Measurements from ENCODE around the gene TRIM71.
"Not testable (repeated sequence)": the region's sequence is repeated elsewhere in the genome, so short reads cannot be mapped to it uniquely, and the experiment has no call there.

Gene TRIM71

DNA sequence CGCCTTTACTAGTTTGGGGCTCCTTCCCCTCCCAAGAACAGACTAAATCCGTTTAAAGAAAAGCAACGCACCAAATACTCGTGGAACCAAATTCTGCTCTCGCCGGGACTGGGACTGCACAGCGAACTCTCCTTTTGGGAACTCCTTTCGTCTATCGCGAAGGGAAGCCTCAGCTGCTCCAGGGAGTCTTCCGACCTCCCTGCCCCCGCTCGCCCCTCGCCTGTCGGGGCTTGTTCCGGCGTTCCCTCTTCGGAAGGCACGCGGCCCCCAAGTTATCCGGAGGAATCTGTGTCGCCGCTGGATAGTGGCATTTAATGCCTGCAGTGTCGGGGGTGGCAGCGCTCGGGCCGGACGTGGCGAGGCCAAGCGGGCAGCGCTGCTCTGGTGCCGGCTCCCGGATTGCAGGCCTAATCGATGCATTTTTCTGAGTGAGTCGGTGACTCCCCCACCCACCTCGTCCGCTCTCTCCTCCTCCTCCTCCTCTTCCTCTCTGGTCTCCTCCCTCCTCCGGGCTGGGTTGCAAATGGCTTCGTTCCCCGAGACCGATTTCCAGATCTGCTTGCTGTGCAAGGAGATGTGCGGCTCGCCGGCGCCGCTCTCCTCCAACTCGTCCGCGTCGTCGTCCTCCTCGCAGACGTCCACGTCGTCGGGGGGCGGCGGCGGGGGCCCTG, at the start of gene TRIM71:
Gene TRIM71 (plus strand): TSS at position 440 of the 671 bp plus-strand sequence. CDS start 84 bp downstream, at position 524.
- DNase-seq: no peak

GRCh38 chr3:32778389-32778788, 39.4 kb upstream of the TRIM71 start:
- peak; percentile 30 for DNase-seq

DNA sequence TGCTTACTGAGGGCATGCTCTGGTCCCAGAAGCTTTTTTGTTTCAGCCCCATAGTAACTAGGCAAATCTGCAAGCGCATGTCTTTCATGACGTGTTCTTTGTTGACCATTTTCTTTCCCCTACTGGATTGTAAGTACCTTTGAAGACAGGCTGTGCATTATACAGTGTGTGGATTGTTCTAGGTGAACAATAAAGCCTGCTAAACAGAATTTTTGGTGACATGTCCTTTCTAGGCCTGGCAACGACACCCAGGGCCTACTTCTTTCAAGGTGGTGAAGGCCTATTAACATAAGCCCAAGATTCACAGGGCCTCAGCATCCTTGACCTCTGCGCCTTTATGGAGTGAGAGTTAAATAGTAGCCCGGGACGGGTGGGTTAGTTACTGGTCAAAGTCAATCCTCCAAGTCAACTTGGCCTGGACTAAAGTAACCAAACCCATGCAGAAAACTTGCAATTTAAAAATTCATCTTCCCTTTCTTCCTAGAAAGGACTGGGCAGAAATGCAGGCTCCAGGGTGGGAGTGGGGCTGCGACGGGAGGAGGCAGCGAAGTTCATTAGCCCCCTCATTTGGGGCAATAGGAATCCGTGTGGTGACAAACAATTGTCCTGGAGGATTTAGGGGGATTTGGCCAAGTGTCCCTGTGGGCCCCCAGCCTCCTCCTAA, 37.6 kb upstream of the TRIM71 start:
- DNase-seq: no peak

DNA sequence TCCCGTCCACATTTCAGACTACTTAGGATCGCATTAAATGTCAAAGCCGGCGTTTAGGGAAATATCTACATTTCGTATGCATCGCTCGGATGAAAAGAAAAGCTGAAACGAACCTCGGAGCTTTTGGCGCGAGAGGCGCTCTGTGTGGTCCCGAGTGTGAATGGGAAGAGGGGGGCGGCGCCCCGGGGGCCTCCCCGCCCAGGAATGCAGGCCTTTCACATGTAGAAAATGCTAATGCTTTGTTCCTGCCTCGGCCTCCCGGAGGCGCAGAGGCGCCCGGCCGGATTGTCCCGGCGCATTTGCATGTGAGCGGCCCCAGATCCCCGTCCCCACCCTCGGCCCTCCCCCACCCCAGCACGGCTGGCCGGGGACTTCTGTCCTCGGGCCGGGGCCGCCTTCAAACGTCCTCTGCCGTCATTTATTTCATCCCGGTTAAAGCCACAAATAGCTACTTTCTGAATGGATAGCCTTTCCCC, 37.0 kb upstream of the TRIM71 start:
- peak; percentile 9 for DNase-seq

- DNase-seq: peak; percentile 78
Observed at GRCh38 chr3:32781211-32781968, 36.4 kb upstream of the TRIM71 start.

DNA sequence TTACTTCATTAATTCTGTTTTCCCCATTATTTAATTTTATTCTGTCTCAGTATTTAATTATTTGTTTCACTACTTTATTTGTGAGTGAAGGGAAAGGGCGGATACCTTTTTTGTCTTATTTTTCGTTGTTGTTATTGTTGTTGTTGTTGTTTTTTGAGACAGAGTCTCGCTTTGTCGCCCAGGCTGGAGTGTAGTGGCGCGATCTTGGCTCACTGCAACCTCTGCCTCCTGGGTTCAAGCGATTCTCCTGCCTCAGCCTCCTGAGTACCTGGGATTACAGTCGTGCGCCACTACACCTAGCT, 35.9 kb upstream of the TRIM71 start:
- not testable (repeated sequence) for DNase-seq

DNA sequence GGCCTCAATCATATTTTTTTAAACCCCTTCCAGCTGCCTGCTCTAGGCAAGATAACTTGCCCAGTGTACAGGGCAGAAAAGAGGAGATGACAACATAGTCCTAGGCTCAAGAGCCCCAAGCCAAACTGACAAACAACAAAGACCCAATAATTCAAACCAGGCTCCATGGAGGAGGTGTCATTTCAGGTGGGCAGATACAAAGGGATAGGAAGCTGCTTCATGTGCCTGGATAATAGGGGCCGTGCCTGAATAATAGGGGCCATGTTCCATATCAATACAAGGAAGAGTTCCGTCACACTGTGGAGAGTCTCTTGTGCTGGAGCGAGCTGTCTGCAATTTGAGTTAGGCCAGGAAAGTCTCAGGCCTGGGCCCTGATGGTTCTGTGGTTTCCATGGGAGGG, 35.4 kb upstream of the TRIM71 start:
- no peak for DNase-seq

DNA sequence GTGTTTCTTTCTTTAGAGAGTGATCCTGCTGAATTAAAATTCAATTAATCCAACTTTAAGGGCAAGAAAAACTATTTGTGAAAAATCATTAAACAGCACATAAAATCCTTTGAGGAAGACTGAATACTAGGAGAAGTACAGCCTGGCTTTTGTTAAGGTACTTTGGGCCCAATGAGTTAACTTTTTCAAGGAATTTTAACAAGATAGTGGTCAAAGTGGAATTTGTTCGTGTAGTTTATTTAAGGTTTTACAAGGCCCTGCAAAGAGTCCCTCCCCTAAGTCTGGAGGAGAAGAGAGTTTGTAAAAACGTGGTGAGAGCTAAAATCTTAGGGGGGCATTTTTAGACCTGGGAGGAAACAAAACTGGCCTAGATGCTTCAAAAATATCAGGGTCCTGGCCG, 26.0 kb upstream of the TRIM71 start:
- no peak for DNase-seq

DNA sequence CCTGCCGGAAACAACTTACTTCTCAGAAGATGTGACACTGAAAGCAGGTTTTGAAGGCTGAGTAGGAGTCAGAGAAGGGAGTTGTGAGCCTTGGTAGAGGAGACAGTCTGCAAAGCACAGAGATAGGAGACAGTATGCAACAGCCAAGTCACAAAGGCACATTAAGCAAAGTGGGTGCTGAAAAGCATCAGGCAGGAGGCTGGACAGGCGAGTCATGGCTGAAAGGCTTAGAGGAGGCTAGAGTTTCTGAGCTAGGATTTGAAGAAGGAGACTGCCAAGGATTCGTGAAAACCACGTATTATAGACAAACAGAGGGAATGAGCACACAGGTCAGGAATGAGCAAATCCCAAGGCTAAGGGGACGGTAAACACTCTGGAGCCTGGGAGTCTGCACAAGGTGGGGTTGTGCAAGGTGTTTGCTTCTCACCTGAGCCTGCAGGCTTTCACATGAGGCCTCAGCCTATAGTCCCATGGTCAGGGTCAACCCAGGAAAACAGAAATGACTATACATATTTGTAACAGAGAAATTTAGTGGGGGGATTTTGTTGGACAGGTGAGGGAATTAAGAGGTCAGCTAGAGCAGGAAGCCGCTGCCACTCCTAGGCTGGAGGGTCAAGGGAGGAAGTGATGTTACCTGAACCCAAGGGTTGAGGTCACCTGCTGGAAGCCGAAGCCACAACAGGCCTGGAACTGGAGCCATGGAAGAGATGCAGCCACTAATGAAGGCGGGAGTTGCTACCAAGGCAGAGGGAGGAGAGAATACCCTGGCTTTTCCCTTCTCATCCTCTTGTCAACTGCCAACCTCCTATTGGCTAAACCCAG, 23.1 kb upstream of the TRIM71 start:
- DNase-seq: no peak

DNA sequence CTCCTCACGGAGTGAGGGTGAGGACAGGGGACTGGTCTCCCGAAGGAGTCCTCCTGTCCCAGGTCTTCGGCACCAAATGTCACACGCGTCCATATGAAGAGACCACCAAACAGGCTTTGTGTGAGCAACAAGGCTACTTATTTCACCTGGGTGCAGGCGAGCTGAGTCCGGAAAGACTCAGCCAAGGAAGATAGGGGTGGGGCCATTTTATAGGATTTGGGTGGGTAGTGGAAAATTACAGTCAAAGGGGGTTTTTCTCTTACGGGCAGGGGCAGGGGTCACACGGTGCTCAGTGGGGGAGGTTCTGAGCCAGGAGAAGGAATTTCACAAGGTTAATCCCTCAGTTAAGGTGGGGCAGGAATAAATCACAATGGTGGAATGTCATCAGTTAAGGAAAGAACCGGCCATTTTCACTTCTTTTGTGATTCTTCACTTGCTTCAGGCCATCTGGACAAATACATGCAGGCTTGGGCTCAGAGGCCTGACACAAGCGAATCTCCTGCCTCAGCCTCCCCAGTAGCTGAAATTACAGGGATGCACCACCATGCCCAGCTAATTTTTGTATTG, 21.3 kb upstream of the TRIM71 start:
- DNase-seq: not testable (repeated sequence)

- no peak for DNase-seq
Observed at GRCh38 chr3:32797776-32798175, 20.0 kb upstream of the TRIM71 start.

DNA sequence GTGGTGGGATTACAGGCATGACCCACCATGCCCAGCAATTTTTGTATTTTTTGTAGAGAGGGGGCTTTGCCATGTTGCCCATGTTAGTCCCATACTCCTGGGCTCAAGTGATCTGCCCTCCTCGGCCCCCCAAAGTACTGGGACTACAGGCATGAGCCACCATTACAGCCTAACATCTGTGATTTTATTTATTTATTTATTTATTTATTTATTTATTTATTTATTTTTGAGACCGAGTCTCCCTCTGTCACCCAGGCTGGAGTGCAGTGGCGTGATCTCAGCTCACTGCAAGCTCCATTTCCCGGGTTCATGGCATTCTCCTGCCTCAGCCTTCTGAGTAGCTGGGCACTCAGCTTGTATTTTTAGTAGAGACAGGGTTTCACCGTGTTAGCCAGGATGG, 16.4 kb upstream of the TRIM71 start:
- DNase-seq: not testable (repeated sequence)

GRCh38 chr3:32813180-32813579, 4.6 kb upstream of the TRIM71 start:
- DNase-seq: no peak

- DNase-seq: peak; percentile 66
Observed at GRCh38 chr3:32814361-32814760, 3.4 kb upstream of the TRIM71 start.

DNA sequence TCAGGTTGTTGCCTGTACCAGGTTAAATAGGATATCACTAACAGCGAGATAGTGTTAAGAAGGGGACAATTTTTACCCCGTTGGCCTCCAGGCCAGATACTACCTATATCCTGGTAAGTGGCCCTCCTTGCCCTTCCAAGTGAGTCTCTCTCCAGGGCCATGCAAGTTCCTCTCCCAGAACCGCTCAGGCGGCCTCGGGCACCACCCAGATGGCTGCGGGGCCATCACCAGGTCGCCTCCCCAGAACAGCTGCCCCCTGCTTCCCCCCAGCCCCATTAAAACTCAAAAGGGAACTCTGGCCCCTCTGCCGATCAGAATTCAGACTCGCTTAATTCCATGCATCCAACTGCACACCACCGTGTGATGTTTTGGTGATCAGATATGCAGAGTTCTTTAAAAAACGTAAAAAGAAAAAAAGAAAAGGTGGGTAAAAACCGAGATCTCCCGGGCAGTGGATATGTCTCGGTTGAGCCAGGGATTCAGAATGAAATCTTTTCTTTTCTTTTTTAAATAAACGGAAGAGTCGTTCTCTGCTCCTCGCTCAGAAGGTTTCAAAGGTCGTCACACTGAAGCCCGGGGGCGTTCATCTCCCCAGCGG, 1.9 kb upstream of the TRIM71 start:
- DNase-seq: no peak

GRCh38 chr3:32816439-32817256, 1.1 kb upstream of the TRIM71 start:
- DNase-seq: no peak

- no peak for DNase-seq
Observed at GRCh38 chr3:32817257-32817557, 590 bp upstream of the TRIM71 start.

- no peak for DNase-seq
Observed at GRCh38 chr3:32818229-32818969, 602 bp downstream of the TRIM71 start.

DNA sequence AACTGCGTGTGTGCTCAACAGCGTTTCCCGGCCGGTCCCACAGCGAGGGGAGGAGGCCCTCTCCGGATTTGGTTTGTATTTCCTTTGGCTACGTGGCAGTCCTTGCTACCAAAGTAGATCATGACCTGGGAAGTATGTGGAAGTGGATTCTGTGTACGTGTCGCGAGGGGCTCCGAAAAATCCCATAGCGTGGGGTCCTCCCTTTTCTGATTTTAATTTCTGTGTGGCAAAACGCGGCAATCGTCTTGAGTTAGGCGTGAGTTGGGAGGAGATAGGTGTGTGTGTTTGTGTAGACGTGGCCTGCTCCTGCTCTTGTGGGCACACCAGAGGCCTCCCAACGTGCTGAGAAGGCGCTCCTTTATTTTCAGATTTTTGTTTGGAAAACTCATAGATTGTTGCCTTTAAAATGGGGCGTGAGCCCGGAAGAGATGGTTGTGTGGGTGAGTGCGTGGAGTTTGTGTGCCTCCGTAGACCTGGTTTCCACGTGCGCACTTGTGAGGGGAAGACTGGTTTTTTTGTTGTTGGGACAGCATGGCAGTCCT, 1.2 kb downstream of the TRIM71 start:
- no peak for DNase-seq

DNA sequence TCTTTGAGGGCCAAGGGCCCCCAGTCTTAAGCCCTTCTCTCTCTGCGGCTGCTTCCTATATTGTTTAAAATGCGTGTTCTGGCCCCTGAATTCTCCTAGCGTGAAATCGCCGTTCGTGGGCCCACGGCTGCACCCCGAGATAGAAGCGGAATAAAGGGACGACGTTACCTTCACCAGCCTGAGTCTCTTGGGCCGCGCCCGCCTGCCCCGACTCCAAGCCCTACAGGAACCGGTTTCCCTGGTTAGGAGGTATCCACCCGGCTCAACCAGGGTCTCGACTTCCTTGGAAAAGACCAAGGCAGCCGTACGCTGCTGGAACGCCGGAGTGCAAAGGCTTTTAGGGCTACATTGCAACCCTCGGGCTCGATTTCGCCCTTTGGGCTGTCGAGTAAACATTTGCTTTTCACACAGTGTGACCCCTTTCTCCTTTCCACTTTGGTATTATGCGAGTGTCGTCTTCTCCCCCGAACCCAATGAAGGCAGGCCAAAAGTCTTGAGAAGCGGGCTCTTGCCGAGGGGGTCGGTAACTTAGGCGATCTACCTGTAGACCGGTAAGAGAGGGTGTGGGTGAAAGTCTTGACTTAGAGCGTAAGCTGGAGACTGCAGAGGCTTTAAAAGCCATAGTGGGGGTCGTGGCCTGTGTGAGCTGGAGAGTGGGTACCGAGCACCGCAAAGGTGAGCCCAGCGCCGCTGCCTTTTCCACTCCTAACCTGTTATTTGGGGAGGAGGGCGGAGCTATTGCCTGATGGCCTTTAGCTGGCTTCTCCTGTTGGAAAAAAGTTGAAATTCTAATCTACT, 2.0 kb downstream of the TRIM71 start:
- DNase-seq: no peak

Measured in inflammatory macrophage treated with lipopolysaccharide for 4 hours (primary cell).